HepG2 (cell line): ENCODE results near the gene MSANTD4. TPM values are rescaled to one million over a fixed set of nuclear protein-coding genes. Genes with fewer than 3 reads are reported as not detected.

Experiments used
- ATAC-seq: fragments of 200-7000 bp; cut with Tn5 transposase; 3 replicates; pipeline ENCODE4 v1.9.1; 2020; ENCODE audit warnings: mild to moderate bottlenecking, moderate library complexity
- BruUV-seq: library from RNA; stranded (reverse); fragments of 400-500 nt; replicated peaks from 2 replicates; lab custom pipeline; 2021; lab: Mats Ljungman, UMichigan
- CTCF ChIA-PET: fragments of 300-600 bp; formaldehyde crosslinking; extraction: SDS; loops from one replicate; lab custom pipeline; 2021; ENCODE audit warnings: low total read pairs, inconsistent platforms, low intra/inter-chr PET ratio; lab: Yijun Ruan, JAX
- POLR2A ChIA-PET: fragments of 350-600 bp; sonication (Branson Sonifier 250); formaldehyde crosslinking; loops from one replicate; lab custom pipeline; 2020; ENCODE audit warnings: antibody characterized with exemption, inconsistent platforms; lab: Yijun Ruan, JAX
- DNase-seq: peaks from one replicate; pipeline ENCODE4 v3.0.0-alpha.2; 2015; ENCODE audit warnings: low spot score
- FAIRE-seq: peaks from 3 replicates; lab custom pipeline; 2011; peaks lifted over from hg19 to GRCh38; lab: Jason Lieb, UNC
- H2AFZ ChIP-seq: one replicate; pipeline ENCODE4 v1.6.1; 2011; ENCODE audit warnings: low read length, inconsistent platforms
- H3K27ac ChIP-seq: fragments of 300-600 bp; 3 replicates; pipeline ENCODE4 v1.8.0; 2011; ENCODE audit warnings: mixed run types, mild to moderate bottlenecking, mixed read lengths, low read length, inconsistent platforms; ENCODE audit not compliant: insufficient read depth; ENCODE audit errors: extremely low read length
- H3K27me3 ChIP-seq, 2 experiments: fragments of 200-600 bp in 1 of 2; 2 replicates in 1 of 2; 3 replicates in 1 of 2; pipeline versions ENCODE4 v1.6.0 to v1.8.0; 2011; ENCODE audit warnings: low read length in 2 of 2, mild to moderate bottlenecking in 2 of 2, moderate library complexity in 2 of 2, inconsistent platforms in 1 of 2; ENCODE audit not compliant: insufficient read depth in 2 of 2, control insufficient read depth in 1 of 2
- H3K36me3 ChIP-seq, 2 experiments: fragments of 200-600 bp in 1 of 2; replicated peaks in 1 of 2; 2 replicates in 1 of 2; 3 replicates in 1 of 2; pipeline versions ENCODE4 v1.5.1 to v1.8.0; 2011; ENCODE audit warnings: low read length in 2 of 2, inconsistent platforms in 1 of 2; ENCODE audit not compliant: insufficient read depth in 2 of 2, control insufficient read depth in 1 of 2
- H3K4me1 ChIP-seq: 2 replicates; pipeline ENCODE4 v1.5.1; 2012; ENCODE audit warnings: low read length, inconsistent platforms; ENCODE audit not compliant: insufficient read depth
- H3K4me2 ChIP-seq: 2 replicates; pipeline ENCODE4 v1.6.0; 2011; ENCODE audit warnings: low read depth, low read length, inconsistent platforms
- H3K4me3 ChIP-seq, 3 experiments: fragments of 200-600 bp in 1 of 3; sonication (generic), shearing (Covaris generic) in 1 of 3; replicated peaks in 1 of 3; 2 replicates each; pipeline ENCODE4 v1.5.1; 2011 to 2016; ENCODE audit warnings: low read length in 3 of 3, inconsistent platforms in 2 of 3, low read depth in 2 of 3, mild to moderate bottlenecking in 2 of 3, control low read depth in 1 of 3, mixed read lengths in 1 of 3; ENCODE audit not compliant: insufficient read depth in 1 of 3
- H3K79me2 ChIP-seq: one replicate; pipeline ENCODE4 v1.6.1; 2011; ENCODE audit warnings: low read length, inconsistent platforms; ENCODE audit not compliant: insufficient read depth
- H3K9ac ChIP-seq: 2 replicates; pipeline ENCODE4 v1.6.0; 2011; ENCODE audit warnings: mild to moderate bottlenecking, low read depth, low read length, inconsistent platforms; ENCODE audit not compliant: insufficient read depth
- H3K9me3 ChIP-seq: 2 replicates; pipeline ENCODE4 v1.5.1; 2012; ENCODE audit warnings: mild to moderate bottlenecking, low read length
- H4K20me1 ChIP-seq: 2 replicates; pipeline ENCODE4 v1.6.0; 2011; ENCODE audit warnings: inconsistent platforms, mild to moderate bottlenecking, low read length, moderate library complexity; ENCODE audit not compliant: insufficient read depth
- HOXA3 ChIP-seq: sonication (generic); formaldehyde crosslinking; IDR thresholded peaks from 2 replicates; pipeline ENCODE4 v1.5.0; 2020; ENCODE audit warnings: missing genetic modification reagents
- MEIS1 ChIP-seq: sonication (generic); formaldehyde crosslinking; IDR thresholded peaks from 2 replicates; pipeline ENCODE4 v1.9.0; 2021; ENCODE audit warnings: mild to moderate bottlenecking, missing genetic modification reagents, moderate library complexity, borderline replicate concordance
- PRDM4 ChIP-seq: sonication (generic); formaldehyde crosslinking; IDR thresholded peaks from 2 replicates; pipeline ENCODE4 v1.9.0; 2021; ENCODE audit warnings: missing genetic modification reagents, borderline replicate concordance
- SNAI1 ChIP-seq: sonication (generic); formaldehyde crosslinking; IDR thresholded peaks from 2 replicates; pipeline ENCODE4 v1.5.0; 2020; ENCODE audit warnings: mild to moderate bottlenecking, missing genetic modification reagents, borderline replicate concordance
- THYN1 ChIP-seq: sonication (generic); formaldehyde crosslinking; IDR thresholded peaks from 2 replicates; pipeline ENCODE4 v1.8.1; 2023; ENCODE audit warnings: low read depth, mild to moderate bottlenecking, moderate library complexity, missing genetic modification reagents, borderline replicate concordance
- ZBTB2 ChIP-seq: sonication (generic); formaldehyde crosslinking; IDR thresholded peaks from 2 replicates; pipeline ENCODE4 v1.8.0; 2022; ENCODE audit warnings: low read depth, missing genetic modification reagents
- ZBTB26 ChIP-seq: IDR thresholded peaks from 2 replicates; pipeline ENCODE4 v1.6.1; 2016; ENCODE audit warnings: missing compliant biosample characterization, missing genetic modification reagents, borderline replicate concordance
- ZNF557 ChIP-seq: sonication (generic); formaldehyde crosslinking; IDR thresholded peaks from 2 replicates; pipeline ENCODE4 v1.4.0; 2020; ENCODE audit warnings: missing genetic modification reagents
- ZNF766 ChIP-seq: sonication (generic); formaldehyde crosslinking; IDR thresholded peaks from 2 replicates; pipeline ENCODE4 v1.5.0; 2020; ENCODE audit warnings: missing genetic modification reagents, borderline replicate concordance
- WGBS: methylation state at CpG from one replicate; pipeline ENCODE4 v1.1.6; 2017; ENCODE audit warnings: low lambda C conversion rate; 5-methylcytosine and 5-hydroxymethylcytosine counted together
- in situ Hi-C: cut with HindIII; loops from 2 replicates; pipeline ENCODE4 v1.10.0; 2017; ENCODE audit warnings: low pct_unique_long_range_greater_than_20kb; ENCODE audit not compliant: extremely low pct_ligation_motif_present
- intact Hi-C: fragments of 100-400 bp; cut with micrococcal nuclease; formaldehyde crosslinking; loops from one replicate; pipeline ENCODE4 v1.10.0; 2022; ENCODE audit not compliant: unreplicated experiment
- polyA plus RNA-seq, 8 experiments: library from polyadenylated mRNA; depleted of rRNA in 3 of 8; stranded (reverse) in 7 of 8; unstranded in 1 of 8; fragments of >200 nt; fragmentation: Illumina TruSeq in 4 of 8; extraction: Trizol in 4 of 8; gene quantifications; 2 replicates each; pipeline versions ENCODE4 v1.2.1 to v1.2.3, GENCODE V29; 2011 to 2016; ENCODE audit warnings: low read depth in 4 of 8, missing spikeins in 1 of 8, mixed read lengths in 1 of 8; ENCODE audit not compliant: insufficient read depth in 1 of 8
- total RNA-seq, 5 experiments: library from RNA; depleted of rRNA; stranded (reverse); fragments of >200 nt; fragmentation: Illumina TruSeq; extraction: Trizol; gene quantifications; 2 replicates each; pipeline ENCODE4 v1.2.3, GENCODE V29; 2016; ENCODE audit warnings: low read depth in 1 of 5

The MSANTD4 gene
- total and polyA plus RNA-seq, 2 of the 13 experiments (the other 11 are each of a cell fraction or from before 2014, with no cell fraction given), result 4.4 to 15.7 TPM

- BruUV-seq, result no TSS peak
- Histone ChIP-seq H3K27ac (no peak overlapping the region), H3K9ac (no peak overlapping the region), H3K79me2 (no peaks in the 10 kb centered on the region), H4K20me1 (no peaks in the 10 kb centered on the region), H3K9me3 (no peaks in the 10 kb centered on the region), H3K4me3 (no peak overlapping the region), H3K4me1 (no peaks in the 10 kb centered on the region), H2AFZ (no peak overlapping the region), H3K4me2 (no peak overlapping the region), H3K36me3 (no peaks in the 10 kb centered on the region)
- no peak for FAIRE-seq
- POLR2A ChIA-PET, result interaction anchor here (1.4 kb wide), 1 partner anchor 15 kb away, joined by 4 read pairs; the partner anchor contains the start of genes AASDHPPT and KBTBD3
- 82% methylated on average over 1 of the region's 1 CpG for WGBS
- DNase-seq, result no peak
- intact Hi-C loops (no loop called here), in situ Hi-C loops (no loop called here)
- ATAC-seq, result no peak
- no peak for TF ChIP-seq PRDM4 (CRISPR knock-in tag)
- no peak for TF ChIP-seq ZBTB2 (CRISPR knock-in tag)
- TF ChIP-seq ZNF766 (CRISPR knock-in tag), result no peak
- no peak for TF ChIP-seq ZBTB26 (CRISPR knock-in tag)
- no peak for TF ChIP-seq THYN1 (CRISPR knock-in tag)
- no peak for TF ChIP-seq HOXA3 (CRISPR knock-in tag)
- no peak for TF ChIP-seq MEIS1 (CRISPR knock-in tag)
- no peak for TF ChIP-seq ZNF557
- no peak for TF ChIP-seq SNAI1 (CRISPR knock-in tag)
- TF ChIP-seq, all 625 proteins: peak for 0
- CTCF ChIA-PET, result no interaction called here
- no peaks in the 10 kb centered on the region for H3K27me3 ChIP-seq
Measured at GRCh38 chr11:106061954-106062949, 40.2 kb upstream of the MSANTD4 start.
